Stimulated activated naive CD4-positive, alpha-beta T cell (primary cell): Measurements from ENCODE around the gene EPHA5.

ENCODE experiments used
- DNase-seq, 6 experiments: peaks; one replicate each; lab custom pipeline; 2025; lab: John Stamatoyannopoulos, UW

The EPHA5 gene

DNA sequence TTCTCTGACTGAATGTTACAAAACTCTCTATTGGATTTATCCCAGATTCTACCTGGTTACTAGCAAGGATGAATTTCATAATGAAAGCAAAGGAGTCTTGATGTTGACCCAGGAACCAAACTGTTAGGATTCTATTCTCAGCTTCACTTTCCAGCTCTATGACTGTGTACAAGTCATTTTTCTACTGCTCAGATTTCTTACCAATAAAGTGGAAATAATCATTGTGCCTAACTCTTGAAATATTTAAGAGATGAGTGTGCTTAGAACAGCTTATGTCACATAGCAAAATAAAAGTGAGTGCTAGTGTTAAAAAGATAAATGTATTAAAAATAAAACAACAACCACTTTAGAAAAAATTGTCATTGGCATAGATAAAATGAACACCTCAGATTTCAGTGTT is 45.6 kb downstream of the EPHA5 start:
- DNase-seq = no peak

DNA sequence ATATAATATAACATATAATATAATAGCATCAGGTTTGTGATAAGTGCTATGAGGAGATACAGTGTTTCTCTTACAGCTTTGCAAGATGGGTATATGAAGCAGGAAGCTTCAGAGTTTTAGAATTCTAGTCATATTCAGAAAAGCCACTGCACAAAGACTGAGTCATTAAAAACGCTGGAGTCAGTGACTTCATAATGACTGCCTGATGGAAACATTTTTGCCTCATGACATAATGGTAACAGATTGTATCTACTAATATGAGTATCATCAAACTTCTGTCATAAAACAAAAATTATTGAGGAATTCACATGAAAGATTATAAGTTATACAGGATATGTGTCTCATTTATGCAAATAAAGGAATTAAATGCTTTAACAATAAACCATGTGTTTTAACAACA is 46.8 kb downstream of the EPHA5 start:
- no peak for DNase-seq

DNA sequence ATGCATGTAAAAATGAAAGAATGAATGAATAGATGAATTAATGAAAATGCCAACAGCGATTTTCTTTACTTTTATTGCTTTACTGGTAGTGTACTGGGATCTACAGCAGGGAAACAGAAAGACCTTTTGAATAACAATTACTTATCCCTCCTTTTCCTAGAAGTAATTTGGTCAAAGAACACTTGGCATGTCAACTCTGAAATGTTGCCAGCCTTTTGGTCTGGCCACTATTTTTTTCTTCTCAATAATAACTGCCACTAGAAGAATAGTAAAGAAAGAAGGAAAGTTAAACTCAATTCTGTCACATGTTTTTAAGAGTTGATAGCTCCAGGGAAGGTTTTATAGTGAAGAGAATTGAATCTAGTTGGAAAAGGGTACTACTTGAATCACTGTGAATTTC is 52.9 kb downstream of the EPHA5 start:
- DNase-seq = no peak

DNA sequence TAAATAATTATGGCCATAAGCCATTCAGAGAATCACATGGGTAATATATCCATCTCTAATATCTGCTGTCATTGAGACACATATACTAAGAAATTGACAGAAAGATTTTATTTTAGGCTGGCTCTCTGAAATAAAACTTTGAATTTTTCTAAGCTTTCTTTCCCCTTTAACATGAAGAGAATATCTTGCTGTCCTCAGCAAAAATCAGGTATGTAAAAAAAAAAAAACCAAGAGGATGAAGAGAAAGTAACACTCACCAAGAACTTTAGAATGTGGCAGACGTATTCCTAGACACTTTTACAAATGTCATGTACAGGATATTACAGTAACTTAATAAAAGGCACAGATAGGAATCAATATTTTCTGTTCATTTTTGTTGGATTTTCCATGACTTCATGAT is 65.8 kb downstream of the EPHA5 start:
- DNase-seq = no peak

DNA sequence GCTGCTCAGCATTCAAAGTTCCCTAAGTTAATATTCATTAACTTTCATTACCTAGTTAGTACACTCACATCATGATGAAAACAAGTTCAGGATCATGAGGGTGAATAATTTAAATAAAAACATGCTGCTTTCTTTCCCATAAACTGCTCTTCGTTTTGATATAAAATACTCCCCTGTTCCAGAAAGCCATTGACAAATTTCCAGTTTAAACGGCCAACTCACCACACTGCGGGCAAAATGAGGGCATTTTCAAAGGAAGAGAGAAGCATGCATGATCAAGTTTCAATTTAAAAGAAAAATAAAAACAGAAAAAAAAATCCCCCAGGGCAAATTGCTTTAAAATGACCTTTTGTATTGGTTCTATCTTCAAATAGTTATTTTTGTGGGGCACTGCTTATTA is 69.6 kb downstream of the EPHA5 start:
- no peak for DNase-seq

DNA sequence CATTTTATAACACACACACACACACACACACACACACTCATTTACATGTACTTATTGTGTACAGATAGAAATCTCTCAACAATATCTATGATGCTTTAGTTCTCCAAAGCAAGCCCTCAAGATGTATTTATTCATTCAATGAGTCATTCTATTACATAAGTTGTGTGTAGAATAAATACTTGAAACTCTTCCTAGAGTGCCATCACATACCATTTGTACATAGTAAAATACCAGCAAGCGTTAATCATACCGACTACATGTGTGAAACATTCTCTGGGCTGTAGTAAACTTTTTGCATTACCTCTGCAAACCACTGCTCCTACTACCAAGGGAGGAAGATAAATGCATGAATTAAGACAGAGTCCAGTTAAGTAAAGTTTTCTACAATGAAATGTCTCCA is 70.9 kb downstream of the EPHA5 start:
- no peak for DNase-seq

DNA sequence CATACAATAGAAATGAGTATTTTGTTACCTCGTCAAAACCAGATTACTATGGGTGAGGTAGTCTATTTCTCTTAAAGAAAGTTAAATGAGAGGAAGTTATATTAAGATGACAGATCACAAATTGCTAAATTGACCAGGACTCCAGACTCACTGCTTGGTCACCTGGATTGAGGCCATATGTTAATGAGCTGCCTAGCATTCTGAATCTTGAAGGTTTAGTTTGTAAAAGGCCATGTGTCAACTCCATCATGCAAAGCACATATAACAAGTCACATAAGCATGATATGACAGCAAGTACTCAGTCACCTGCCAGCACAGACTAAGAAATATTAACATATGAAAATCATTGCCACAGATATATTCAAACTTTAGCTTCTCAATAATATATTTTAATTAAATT is 72.6 kb downstream of the EPHA5 start:
- DNase-seq = no peak

DNA sequence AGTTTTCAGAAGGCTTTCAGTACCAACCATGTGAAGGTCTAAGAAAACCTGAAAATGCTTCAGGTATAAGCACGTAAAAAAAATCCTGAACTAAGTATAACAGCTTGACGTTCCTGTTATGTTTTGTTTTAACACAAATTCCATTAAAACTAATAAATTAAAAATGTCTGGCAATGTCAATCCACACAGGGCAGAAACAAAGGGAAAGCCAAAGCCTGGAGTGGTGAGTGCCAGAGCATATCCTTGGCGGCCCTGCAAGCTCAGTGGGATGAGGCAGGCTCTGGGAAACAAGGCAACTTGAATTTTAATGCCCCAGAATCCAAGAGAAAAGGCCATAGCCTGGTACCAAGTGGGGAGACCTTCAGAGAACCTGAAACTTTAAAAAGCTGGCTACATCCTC is 78.2 kb downstream of the EPHA5 start:
- no peak for DNase-seq

DNA sequence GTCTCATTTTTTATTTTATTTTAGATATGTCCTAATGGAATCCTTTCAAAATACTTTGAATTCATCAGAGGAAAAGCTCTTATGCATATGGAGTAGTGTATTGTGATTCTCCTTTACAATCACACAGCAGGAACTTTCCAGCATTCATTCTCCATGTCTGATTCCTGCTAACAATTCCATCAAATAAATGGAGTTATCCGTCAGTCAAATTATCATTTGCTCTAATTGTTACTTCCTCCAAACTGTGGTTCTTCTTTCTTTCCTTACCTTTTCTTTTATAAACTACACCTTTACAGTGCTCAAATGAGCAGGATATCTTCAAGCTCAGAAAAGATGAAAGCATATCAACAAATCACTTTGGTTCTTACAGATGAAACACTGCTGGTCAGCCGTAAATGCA is 80.4 kb downstream of the EPHA5 start:
- DNase-seq = no peak

DNA sequence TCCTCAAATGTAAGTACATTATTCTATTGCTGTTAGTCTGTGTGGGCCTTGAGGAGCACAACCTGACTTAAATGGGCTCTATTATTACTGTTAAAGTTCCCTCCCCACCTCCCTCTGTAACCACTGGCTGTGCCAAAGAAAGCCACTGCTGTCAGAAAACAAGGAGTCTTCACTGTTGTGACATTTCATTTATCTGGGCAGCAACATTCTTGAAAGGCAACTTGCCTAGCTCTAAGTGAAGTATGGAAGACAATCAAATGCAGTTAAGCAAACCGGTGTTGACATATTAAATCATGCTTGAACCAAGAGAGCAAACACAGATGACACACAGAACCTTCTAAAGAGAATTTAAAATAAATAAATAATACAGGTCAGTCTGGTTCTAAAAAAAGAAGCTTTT is 81.0 kb downstream of the EPHA5 start:
- no peak for DNase-seq

DNA sequence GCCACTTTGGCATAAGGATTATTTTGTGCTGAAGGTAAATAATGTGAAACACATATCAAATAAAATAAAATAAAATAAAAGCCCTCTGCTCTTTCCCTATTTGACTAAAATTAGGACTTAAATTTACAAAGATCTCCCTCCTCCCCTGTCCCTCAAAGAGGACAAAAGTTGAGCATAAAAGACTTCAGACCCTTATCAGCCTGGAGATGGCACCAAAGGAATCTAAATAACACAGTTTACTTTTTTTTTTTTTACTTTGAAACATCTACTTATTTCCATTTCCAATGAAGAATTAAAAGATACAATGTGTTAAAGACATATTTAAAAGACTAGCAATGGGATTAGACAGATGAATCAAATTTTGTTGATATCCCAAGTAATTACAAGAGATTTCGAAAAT is 89.7 kb downstream of the EPHA5 start:
- no peak for DNase-seq

DNA sequence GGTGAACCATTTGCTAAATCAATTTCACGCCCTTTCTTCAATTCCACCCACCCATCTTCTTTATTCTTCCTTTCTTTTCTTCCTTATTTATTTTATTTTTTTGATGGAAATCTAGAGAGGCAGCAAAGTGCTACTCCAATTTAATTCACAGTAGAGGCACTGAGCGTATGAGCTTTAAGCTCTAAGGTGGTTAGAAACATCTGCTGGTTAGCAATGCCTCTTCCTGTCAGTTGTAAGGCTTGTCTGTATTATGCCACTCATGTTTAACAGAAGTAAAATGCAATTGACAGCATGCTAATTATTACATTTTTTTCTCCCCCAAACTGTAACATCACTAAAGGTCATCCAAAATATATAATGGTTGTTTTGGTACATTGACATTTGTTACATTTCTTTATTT is 103.8 kb downstream of the EPHA5 start:
- no peak for DNase-seq

DNA sequence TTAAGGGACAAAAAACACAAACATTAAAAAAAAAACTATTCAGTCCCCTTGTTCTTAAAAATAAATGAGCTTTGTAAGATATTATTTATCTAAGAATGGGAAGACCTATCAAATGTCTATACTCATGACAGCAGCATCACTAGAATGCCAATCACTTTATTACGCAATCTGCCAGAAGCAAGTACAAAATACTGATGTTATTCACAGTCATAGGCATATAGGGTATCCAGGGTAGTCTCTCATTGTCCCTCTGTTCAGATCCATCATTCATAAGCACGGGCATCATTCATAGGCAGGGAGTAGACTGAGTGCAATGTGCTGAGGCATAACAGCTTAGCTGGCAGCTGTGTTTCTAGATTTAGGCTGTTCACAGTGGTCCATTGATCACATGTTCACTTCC is 109.1 kb downstream of the EPHA5 start:
- no peak for DNase-seq

DNA sequence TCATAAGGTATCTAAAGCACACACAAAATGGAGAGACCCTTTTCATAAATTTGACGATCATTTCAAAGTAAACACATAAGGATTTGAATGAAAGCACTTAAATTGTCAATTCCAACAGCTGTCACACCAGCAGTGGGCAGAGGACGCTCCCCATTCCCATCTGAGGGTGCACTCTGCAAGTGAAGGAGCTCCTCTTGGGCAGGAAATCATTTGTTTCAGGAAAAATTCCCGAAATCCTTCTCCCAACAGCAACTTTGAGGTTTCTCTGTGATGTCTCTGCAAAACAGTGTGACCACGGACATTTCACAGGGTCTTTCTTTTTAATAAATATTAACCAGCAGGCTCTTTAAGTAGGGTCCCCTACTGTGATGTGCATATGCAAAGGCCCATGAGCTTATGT is 111.0 kb downstream of the EPHA5 start:
- DNase-seq = no peak

DNA sequence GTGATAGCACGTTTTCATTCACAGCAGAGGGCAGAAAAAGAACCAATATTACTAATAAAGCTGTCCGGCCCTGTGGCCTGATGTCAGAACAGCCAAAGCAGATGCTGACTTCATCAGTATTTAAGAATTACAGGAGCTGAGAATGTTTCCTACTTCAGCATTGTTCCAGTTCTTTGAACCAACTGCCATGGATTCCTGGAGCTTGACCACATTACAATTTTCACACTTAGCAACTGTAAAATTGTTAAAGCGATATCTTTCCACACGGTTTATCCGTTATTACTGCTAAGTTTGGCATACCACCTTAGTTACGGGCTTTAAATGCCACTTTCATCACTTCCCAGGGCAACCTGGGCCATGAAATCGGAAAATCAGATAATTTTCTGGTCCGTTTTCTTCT is 118.2 kb downstream of the EPHA5 start:
- DNase-seq = no peak

DNA sequence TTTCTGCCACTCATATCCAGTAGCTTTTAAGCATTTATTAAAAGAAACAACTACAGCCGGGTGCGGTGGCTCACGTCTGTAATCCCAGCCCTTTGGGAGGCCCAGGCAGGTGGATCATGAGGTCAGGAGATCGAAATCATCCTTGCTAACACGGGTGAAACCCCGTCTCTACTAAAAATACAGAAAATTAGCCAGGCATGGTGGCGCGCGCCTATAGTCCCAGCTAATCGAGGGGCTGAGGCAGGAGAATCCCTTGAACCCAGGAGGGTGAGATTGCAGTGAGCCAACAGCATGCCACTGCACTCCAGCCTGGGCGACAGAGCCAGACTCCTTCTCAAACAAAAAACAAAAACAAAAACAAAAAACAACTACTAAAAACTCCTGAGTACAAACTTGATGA is 119.8 kb downstream of the EPHA5 start:
- DNase-seq = no peak

DNA sequence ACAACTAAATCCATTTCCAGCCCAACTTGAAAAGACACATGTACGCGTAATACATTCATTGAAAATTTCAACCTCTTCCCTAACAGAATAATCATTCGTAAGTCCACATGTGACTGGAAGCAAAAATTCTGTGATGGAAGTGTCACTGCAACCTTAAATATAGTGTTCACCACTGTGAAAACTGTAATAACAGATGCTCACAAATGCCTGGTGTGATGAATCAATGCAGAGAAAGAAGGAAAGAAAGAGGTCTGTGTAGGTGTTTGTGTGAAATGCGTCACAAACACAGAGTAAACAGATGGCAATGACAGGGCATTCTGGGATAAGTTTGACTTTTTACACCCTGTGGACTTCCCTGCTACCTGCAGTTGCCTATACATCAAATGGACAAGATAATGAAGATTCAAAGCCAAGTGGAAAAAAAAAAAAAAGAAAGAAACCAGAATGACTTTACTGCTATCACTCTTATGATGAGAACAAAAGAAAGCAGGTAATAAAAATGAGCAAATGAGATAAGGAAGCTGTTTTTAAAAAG is 123.3 kb downstream of the EPHA5 start:
- DNase-seq = no peak

DNA sequence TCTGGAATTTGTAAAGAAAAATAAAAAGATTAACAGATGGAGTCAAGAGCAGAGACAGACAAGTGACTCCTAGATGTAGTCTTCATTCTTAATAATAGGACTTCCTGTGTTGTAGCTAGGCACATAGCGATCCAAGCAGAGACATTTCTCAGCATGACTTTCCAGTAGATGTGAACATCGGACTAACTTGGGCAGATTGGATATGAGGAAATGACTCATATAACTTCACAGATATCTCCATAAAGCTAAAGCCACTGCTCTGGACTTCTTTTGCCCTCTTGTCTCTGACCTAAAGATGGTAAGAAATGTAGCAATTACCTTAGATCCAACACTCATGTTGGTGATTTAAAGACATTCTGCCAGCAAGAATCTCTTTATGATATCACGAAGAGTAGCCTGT is 131.7 kb downstream of the EPHA5 start:
- DNase-seq = no peak

DNA sequence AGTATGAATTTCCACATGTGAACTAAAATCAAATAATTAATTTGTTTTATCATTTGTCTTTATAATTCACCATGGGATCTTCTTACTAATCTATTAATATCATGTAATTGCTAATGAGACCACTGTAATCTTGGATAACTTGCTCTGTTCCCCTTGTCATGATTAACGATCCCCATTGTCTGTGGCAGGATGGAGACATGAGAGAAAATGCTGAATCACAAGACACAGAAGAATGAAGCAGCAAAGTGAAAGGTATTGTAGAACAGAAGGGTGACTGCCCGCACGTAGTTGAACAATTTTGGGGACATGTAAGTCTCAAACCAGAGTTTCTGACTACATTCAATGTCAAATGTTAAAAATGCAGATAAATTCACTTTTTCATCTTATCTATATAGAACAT is 135.2 kb downstream of the EPHA5 start:
- no peak for DNase-seq

DNA sequence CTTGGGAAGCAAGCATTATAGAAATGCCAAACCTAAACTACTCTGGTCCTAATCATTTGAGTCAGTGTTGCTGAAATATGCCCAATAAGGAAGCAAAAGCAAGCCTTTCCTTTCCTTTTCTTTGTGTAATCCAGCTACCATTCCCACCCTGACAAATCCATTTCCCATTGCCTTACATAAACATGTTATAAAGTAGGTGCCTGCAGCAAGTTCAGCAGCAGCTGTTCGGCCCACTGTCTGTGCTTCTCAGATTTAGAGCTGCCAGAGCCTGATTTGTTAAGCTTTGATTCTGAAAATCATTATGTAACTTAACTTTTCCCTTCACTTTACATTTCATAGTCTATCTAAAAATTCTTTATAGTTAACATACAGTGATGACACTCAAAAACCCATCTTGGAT is 148.6 kb downstream of the EPHA5 start:
- no peak for DNase-seq

DNA sequence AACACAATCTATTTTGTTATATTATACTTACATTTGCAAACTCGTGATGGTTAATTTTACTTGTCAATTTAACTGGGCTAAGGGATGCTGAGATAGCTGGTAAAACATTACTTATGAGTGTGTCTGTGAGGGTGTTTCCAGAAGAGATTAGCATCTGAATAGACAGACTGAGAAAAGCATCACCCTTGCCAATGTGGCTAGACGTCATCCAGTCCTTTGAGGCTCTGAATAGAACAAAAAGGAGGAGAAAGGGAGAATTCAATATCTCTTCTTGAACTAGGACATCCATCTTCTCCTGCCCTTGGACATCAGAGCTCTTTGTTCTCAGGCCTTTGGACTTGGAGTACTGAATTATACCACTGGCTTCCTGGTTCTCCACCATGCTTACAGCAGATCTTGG is 154.6 kb downstream of the EPHA5 start:
- no peak for DNase-seq

DNA sequence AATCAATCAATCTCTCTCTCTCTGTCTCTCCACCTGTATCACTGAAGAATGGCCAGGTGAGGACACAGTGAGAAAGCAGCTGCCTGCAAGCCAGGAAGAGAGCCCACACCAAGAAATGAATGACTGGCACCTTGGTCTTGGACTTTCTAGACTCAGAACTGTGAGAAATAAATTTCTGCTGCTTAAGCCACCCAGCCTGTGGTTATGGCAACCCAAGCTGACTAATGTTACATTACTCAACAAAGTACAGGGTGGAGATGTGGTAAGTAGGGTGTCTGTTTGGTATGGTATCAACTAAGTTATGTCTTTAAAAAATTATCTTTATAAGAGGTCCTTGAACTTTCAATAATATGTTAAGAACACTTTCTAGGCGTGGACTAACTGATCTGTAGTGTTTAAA is 159.3 kb downstream of the EPHA5 start:
- no peak for DNase-seq

DNA sequence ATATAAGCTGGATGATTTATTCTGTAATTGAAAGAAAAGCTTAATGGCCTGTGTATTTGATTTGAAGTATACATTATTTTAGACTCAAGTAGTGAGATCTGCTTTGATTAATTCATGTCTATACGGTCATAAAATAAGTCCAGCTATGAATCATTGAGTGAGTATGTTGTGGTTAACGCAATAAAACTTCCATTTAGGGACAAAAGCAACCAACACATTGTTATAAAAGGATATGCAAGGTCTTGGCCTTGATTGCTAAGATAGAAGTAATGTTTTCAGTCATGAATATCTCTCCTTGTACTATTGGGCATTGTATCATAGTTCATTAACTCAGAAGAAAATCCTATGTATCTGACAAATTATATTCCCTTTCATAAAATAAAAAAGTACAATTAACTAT is 162.1 kb downstream of the EPHA5 start:
- DNase-seq = no peak

DNA sequence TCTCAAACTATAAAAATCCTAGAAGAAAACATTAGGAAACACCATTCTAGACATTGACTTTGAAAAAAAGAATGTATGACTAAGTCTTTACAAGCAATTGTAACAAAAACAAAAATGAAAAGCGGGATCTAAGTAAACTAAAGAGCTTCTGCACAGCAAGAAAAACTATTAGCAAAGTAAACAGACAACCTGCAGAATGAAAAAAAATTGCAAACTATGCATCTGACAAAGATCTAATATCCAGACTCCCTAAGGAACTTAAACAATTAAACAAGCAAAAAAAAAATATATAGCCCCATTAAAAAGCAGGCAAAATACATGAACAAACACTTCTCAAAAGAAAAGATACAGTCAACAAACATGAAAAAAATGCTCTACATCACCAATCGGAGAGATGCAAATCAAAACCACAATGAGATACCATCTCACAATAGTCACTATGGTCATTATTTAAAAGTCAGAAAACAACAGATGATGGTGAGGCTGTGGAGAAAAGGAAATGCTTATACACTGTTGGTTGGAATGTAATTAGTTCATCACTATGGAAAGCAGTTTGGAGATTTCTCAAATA is 168.1 kb downstream of the EPHA5 start:
- DNase-seq = no peak

DNA sequence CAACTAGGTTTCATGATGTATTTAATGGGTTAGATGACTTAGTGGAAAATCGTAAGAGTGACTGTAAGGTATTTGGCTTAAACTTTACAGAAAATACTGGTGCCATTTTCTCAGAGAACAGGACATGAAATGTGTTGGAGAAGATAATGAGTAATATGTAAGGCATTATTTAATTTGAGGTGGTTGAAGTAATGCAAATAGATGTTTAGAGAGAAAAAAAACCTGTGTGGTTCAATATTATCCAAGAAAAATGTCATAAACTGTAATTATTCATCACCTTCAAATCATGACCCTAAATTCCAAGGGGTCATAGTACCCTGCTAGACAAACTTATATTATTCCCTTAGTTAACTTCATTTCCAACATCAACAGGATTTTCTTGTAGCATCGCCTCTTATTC is 171.7 kb downstream of the EPHA5 start:
- no peak for DNase-seq
